K562 (cell line): Measurements from ENCODE around the gene TMEM247. TPM values are rescaled to one million over a fixed set of nuclear protein-coding genes. Genes with fewer than 3 reads are reported as not detected.

Experiments used
- E2F6 ChIP-seq, 2 experiments: IDR thresholded peaks; 2 replicates each; pipeline ENCODE4 v1.6.1; 2011; ENCODE audit warnings: borderline replicate concordance in 1 of 2, control low read depth in 1 of 2, low read depth in 1 of 2, low read length in 1 of 2, mild to moderate bottlenecking in 1 of 2, mixed read lengths in 1 of 2, moderate library complexity in 1 of 2; ENCODE audit not compliant: insufficient read depth in 1 of 2, insufficient read length in 1 of 2, poor library complexity in 1 of 2, severe bottlenecking in 1 of 2; ENCODE audit errors: extremely low read depth in 1 of 2
- ELK3 ChIP-seq: fragments of 450-650 bp; formaldehyde crosslinking; IDR thresholded peaks from 2 replicates; pipeline ENCODE4 v1.4.0; 2020; ENCODE audit warnings: mild to moderate bottlenecking
- MCM2 ChIP-seq: fragments of 450-650 bp; IDR thresholded peaks from 2 replicates; pipeline ENCODE4 v1.6.1; 2017; ENCODE audit warnings: low read depth, mild to moderate bottlenecking
- ZNF280B ChIP-seq: fragments of 250-450 bp; sonication (Bioruptor Pico); IDR thresholded peaks from 2 replicates; pipeline ENCODE4 v1.5.1; 2021; ENCODE audit warnings: mild to moderate bottlenecking
- ZNF511 ChIP-seq: sonication (generic); formaldehyde crosslinking; IDR thresholded peaks from 2 replicates; pipeline ENCODE4 v1.8.0; 2022; ENCODE audit warnings: mild to moderate bottlenecking, missing genetic modification reagents
- polyA plus RNA-seq, 8 experiments: library from polyadenylated mRNA; depleted of rRNA in 4 of 8; stranded (reverse) in 5 of 8; unstranded in 3 of 8; fragments of >200 nt; fragmentation: Nextera tagmentation in 2 of 8; fragmentation: Illumina TruSeq in 1 of 8; extraction: Ambion mirVana in 2 of 8; extraction: Trizol in 1 of 8; gene quantifications; 2 replicates each; pipeline versions ENCODE4 v1.2.1 to v1.2.3, GENCODE V29; 2011 to 2014; ENCODE audit warnings: inconsistent platforms in 1 of 8, missing spikeins in 1 of 8
- total RNA-seq, 7 experiments: library from RNA; depleted of rRNA in 6 of 7; stranded (reverse); fragments of >200 nt in 6 of 7; fragmentation: Illumina TruSeq in 2 of 7; extraction: Trizol in 2 of 7; gene quantifications; 2 replicates each; pipeline versions ENCODE4 v1.2.1 to v1.2.3, GENCODE V29; 2011 to 2021; ENCODE audit warnings: low replicate concordance in 1 of 7

TMEM247 gene
- total and polyA plus RNA-seq, 9 of the 15 experiments (the other 6 are each of a cell fraction or from before 2014, with no cell fraction given), result 0.24 to 4.7 (median 3.1) TPM

- TF ChIP-seq ZNF511 (CRISPR knock-in tag) (no peak), ZNF280B (CRISPR knock-in tag) (no peak), MCM2 (no peak), E2F6 (IDR thresholded peaks at IDR 0.05; ENCODE audit: borderline replicate concordance in 1 of 2, extremely low read depth in 1 of 2, insufficient read depth in 1 of 2, insufficient read length in 1 of 2, low read depth in 1 of 2, low read length in 1 of 2, poor library complexity in 1 of 2, severe bottlenecking in 1 of 2) (no peak), ELK3 (CRISPR knock-in tag) (no peak)
Observed at GRCh38 chr2:46445556-46445955, 33.8 kb upstream of the TMEM247 start (continued).
